HS-27A (cell line): ENCODE results near the gene CCDC169.

Experiments
- DNase-seq: peaks from one replicate; pipeline ENCODE4 v3.0.0-alpha.2; 2012; ENCODE audit warnings: low read depth, missing footprints

Gene CCDC169

GRCh38 chr13:36242761-36243160, 54.9 kb downstream of the CCDC169 start:
- DNase-seq, result no peak

- DNase-seq, result no peak
These were observed 66.4 kb downstream of the CCDC169 start for GRCh38 chr13:36231236-36231635.

GRCh38 chr13:36224730-36225129, 72.9 kb downstream of the CCDC169 start:
- no peak for DNase-seq

- no peak for DNase-seq
These were observed 77.7 kb downstream of the CCDC169 start for GRCh38 chr13:36219883-36220282.

- DNase-seq, result no peak
These were observed 80.2 kb downstream of the CCDC169 start for GRCh38 chr13:36217456-36217855.

GRCh38 chr13:36214163-36214921, 83.3 kb downstream of the CCDC169 start, which contains the start of gene SOHLH2:
SOHLH2 (minus strand) TSS chr13:36214556; CDS start chr13:36214526, 30 bp downstream.
- no peak for DNase-seq

GRCh38 chr13:36212789-36213188, 84.8 kb downstream of the CCDC169 start:
- no peak for DNase-seq

- DNase-seq, result no peak
These were observed 86.0 kb downstream of the CCDC169 start for GRCh38 chr13:36211567-36211966.

GRCh38 chr13:36210738-36211137, 86.9 kb downstream of the CCDC169 start:
- DNase-seq, result no peak

- DNase-seq, result no peak
These were observed 89.9 kb downstream of the CCDC169 start for GRCh38 chr13:36207672-36208071.

GRCh38 chr13:36193151-36193855, 104.3 kb downstream of the CCDC169 start:
- no peak for DNase-seq

GRCh38 chr13:36192166-36192565, 105.4 kb downstream of the CCDC169 start:
- no peak for DNase-seq

- no peak for DNase-seq
These were observed 106.8 kb downstream of the CCDC169 start for GRCh38 chr13:36190771-36191170.

- no peak for DNase-seq
These were observed 109.2 kb downstream of the CCDC169 start for GRCh38 chr13:36188441-36188840.

GRCh38 chr13:36183901-36184300, 113.7 kb downstream of the CCDC169 start:
- no peak for DNase-seq
